ENCODE results near the gene TBX18.

Gene TBX18

GRCh38 chr6:84771125-84771755, 6.8 kb upstream of the TBX18 start:
- in situ Hi-C loops (cut with MboI; ENCODE audit: low pct_unique_long_range_greater_than_20kb, low sequenced_read_pairs, unreplicated experiment) = no loop called here
- TF ChIP-seq, protein P1, sequence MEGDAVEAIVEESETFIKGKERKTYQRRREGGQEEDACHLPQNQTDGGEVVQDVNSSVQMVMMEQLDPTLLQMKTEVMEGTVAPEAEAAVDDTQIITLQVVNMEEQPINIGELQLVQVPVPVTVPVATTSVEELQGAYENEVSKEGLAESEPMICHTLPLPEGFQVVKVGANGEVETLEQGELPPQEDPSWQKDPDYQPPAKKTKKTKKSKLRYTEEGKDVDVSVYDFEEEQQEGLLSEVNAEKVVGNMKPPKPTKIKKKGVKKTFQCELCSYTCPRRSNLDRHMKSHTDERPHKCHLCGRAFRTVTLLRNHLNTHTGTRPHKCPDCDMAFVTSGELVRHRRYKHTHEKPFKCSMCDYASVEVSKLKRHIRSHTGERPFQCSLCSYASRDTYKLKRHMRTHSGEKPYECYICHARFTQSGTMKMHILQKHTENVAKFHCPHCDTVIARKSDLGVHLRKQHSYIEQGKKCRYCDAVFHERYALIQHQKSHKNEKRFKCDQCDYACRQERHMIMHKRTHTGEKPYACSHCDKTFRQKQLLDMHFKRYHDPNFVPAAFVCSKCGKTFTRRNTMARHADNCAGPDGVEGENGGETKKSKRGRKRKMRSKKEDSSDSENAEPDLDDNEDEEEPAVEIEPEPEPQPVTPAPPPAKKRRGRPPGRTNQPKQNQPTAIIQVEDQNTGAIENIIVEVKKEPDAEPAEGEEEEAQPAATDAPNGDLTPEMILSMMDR (IDR thresholded peaks at IDR 0.05; ENCODE audit: extremely low read depth, insufficient read depth, missing control alignments) = no peak

DNA sequence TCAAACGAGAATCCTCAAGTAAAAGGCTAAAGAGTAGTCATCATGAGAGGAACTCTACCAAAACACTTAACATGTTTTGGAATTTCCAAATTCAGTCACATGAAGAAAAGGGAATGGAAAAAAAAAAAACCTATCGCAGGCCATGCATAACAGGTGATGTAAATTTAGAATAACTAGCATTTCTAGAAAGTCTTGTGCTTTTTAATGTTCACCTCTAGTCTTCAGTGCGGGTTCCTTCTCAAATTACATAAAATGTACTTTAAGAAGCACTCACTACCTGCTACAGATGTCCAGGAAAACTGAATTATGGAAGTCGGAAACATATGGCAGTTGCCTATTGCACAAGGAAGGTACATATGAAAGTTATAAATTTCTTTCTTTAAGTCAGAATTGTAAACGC, 6.1 kb upstream of the TBX18 start:
- no peak for DNase-seq (ENCODE audit: low spot score)
- TF ChIP-seq, protein P1 (IDR thresholded peaks at IDR 0.05; ENCODE audit: extremely low read depth, insufficient read depth, missing control alignments) = no peak
- in situ Hi-C loops (cut with MboI; ENCODE audit: low pct_unique_long_range_greater_than_20kb, low sequenced_read_pairs, unreplicated experiment) = no loop called here

More at GRCh38 chr6:84771125-84771755, 6.8 kb upstream of the TBX18 start:
- no peak for DNase-seq (ENCODE audit: low spot score)

- no peak for DNase-seq (ENCODE audit: low spot score)
- in situ Hi-C loops (cut with MboI; ENCODE audit: low pct_unique_long_range_greater_than_20kb, low sequenced_read_pairs, unreplicated experiment) = no loop called here
- TF ChIP-seq, protein P1 (IDR thresholded peaks at IDR 0.05; ENCODE audit: extremely low read depth, insufficient read depth, missing control alignments) = no peak
These were observed 4.9 kb upstream of the TBX18 start for GRCh38 chr6:84769306-84769705.

- in situ Hi-C loops (cut with MboI; ENCODE audit: low pct_unique_long_range_greater_than_20kb, low sequenced_read_pairs, unreplicated experiment) = no loop called here
- no peak for DNase-seq (ENCODE audit: low spot score)
- TF ChIP-seq, protein P1 (IDR thresholded peaks at IDR 0.05; ENCODE audit: extremely low read depth, insufficient read depth, missing control alignments) = no peak
These were observed 4.2 kb upstream of the TBX18 start for GRCh38 chr6:84768442-84769174.

GRCh38 chr6:84767526-84768201, 3.3 kb upstream of the TBX18 start:
- DNase-seq (ENCODE audit: low spot score) = no peak
- TF ChIP-seq, protein P1 (IDR thresholded peaks at IDR 0.05; ENCODE audit: extremely low read depth, insufficient read depth, missing control alignments) = no peak
- in situ Hi-C loops (cut with MboI; ENCODE audit: low pct_unique_long_range_greater_than_20kb, low sequenced_read_pairs, unreplicated experiment) = no loop called here

GRCh38 chr6:84766799-84767525, 2.6 kb upstream of the TBX18 start:
- no peak for DNase-seq (ENCODE audit: low spot score)
- in situ Hi-C loops (cut with MboI; ENCODE audit: low pct_unique_long_range_greater_than_20kb, low sequenced_read_pairs, unreplicated experiment) = no loop called here
- TF ChIP-seq, protein P1 (IDR thresholded peaks at IDR 0.05; ENCODE audit: extremely low read depth, insufficient read depth, missing control alignments) = no peak
